Loucy (cell line): ENCODE results near the gene MYO3B.

ENCODE experiments used
- H2AFZ ChIP-seq: fragments of 200-600 bp; sonication (generic); 2 replicates; pipeline ENCODE4 v1.6.0; 2016; ENCODE audit warnings: antibody characterized with exemption, mild to moderate bottlenecking, low read length, moderate library complexity
- H3F3A ChIP-seq: fragments of 200-600 bp; 2 replicates; pipeline ENCODE4 v1.6.0; 2016; ENCODE audit warnings: antibody characterized with exemption, low read depth, mild to moderate bottlenecking
- H3K27me3 ChIP-seq: fragments of 200-600 bp; sonication (generic); 2 replicates; pipeline ENCODE4 v1.6.1; 2014; ENCODE audit warnings: low read length, mild to moderate bottlenecking; ENCODE audit not compliant: insufficient read depth, poor library complexity, severe bottlenecking
- H3K36me3 ChIP-seq: fragments of 200-600 bp; sonication (generic); 2 replicates; pipeline ENCODE4 v1.6.1; 2016; ENCODE audit warnings: low read length; ENCODE audit not compliant: insufficient read depth
- H3K4me1 ChIP-seq: fragments of 200-600 bp; sonication (generic); 2 replicates; pipeline ENCODE4 v1.5.1; 2014; ENCODE audit warnings: low read length, mild to moderate bottlenecking; ENCODE audit not compliant: insufficient read depth, poor library complexity, severe bottlenecking
- H3K4me2 ChIP-seq: fragments of 200-600 bp; sonication (generic); 2 replicates; pipeline ENCODE4 v1.6.0; 2014; ENCODE audit warnings: antibody characterized with exemption, low read length, low read depth, mild to moderate bottlenecking; ENCODE audit not compliant: poor library complexity, severe bottlenecking
- H3K4me3 ChIP-seq: fragments of 200-600 bp; sonication (generic); 2 replicates; pipeline ENCODE4 v1.5.1; 2014; ENCODE audit warnings: low read length, mild to moderate bottlenecking, mixed read lengths; ENCODE audit not compliant: poor library complexity, severe bottlenecking
- H3K79me2 ChIP-seq: fragments of 200-600 bp; sonication (generic); 2 replicates; pipeline ENCODE4 v1.6.1; 2014; ENCODE audit warnings: low read length; ENCODE audit not compliant: insufficient read depth
- H3K9ac ChIP-seq: fragments of 200-600 bp; sonication (generic); 2 replicates; pipeline ENCODE4 v1.6.0; 2014; ENCODE audit warnings: mild to moderate bottlenecking, low read depth, low read length, moderate library complexity; ENCODE audit not compliant: poor library complexity, severe bottlenecking
- H3K9me2 ChIP-seq: fragments of 200-600 bp; sonication (generic); replicated peaks from 2 replicates; pipeline ENCODE4 v1.6.1; 2016; ENCODE audit warnings: low read depth, low read length, mixed read lengths
- H3K9me3 ChIP-seq: fragments of 200-600 bp; sonication (generic); 2 replicates; pipeline ENCODE4 v1.6.1; 2014; ENCODE audit warnings: mild to moderate bottlenecking, antibody characterized with exemption, low read length, low read depth; ENCODE audit not compliant: insufficient read depth
- H4K20me1 ChIP-seq: fragments of 200-600 bp; sonication (generic); 2 replicates; pipeline ENCODE4 v1.6.0; 2014; ENCODE audit warnings: antibody characterized with exemption, low read length, mild to moderate bottlenecking; ENCODE audit not compliant: insufficient read depth, poor library complexity, severe bottlenecking
- CTCF ChIP-seq: fragments of 200-600 bp; sonication (generic); conservative IDR thresholded peaks from 2 replicates; pipeline ENCODE4 v1.5.1; 2014; ENCODE audit warnings: mild to moderate bottlenecking, antibody characterized with exemption, low read length
- EZH2phosphoT487 ChIP-seq: fragments of 200-600 bp; IDR thresholded peaks from 2 replicates; pipeline ENCODE4 v1.6.1; 2018; ENCODE audit warnings: antibody characterized with exemption, mild to moderate bottlenecking, moderate library complexity, borderline replicate concordance

MYO3B gene

GRCh38 chr2:170568511-170568910 is 390.6 kb downstream of the MYO3B start:
- Histone ChIP-seq H3K4me2 (no peak overlapping the region), H4K20me1 (no peaks in the 10 kb centered on the region), H3K27me3 (no peaks in the 10 kb centered on the region), H3K36me3 (no peaks in the 10 kb centered on the region), H3K9me2 (no peaks in the 10 kb centered on the region), H3K9me3 (no peaks in the 10 kb centered on the region), H3K9ac (no peak overlapping the region), H3K79me2 (no peaks in the 10 kb centered on the region), H2AFZ (no peak overlapping the region), H3K4me1 (no peaks in the 10 kb centered on the region), H3K4me3 (no peak overlapping the region), H3F3A (no peaks in the 10 kb centered on the region)
- no peak for TF ChIP-seq CTCF
- TF ChIP-seq EZH2phosphoT487 = no peak

- Histone ChIP-seq H3K9me2 (no peaks in the 10 kb centered on the region), H3F3A (no peaks in the 10 kb centered on the region), H2AFZ (no peak overlapping the region), H3K4me1 (no peaks in the 10 kb centered on the region), H3K36me3 (no peaks in the 10 kb centered on the region), H3K79me2 (no peaks in the 10 kb centered on the region), H3K4me2 (no peak overlapping the region), H4K20me1 (no peaks in the 10 kb centered on the region), H3K9ac (no peak overlapping the region), H3K4me3 (no peak overlapping the region), H3K9me3 (no peaks in the 10 kb centered on the region), H3K27me3 (no peaks in the 10 kb centered on the region)
- no peak for TF ChIP-seq EZH2phosphoT487
- TF ChIP-seq CTCF = no peak
These were observed 393.7 kb downstream of the MYO3B start for GRCh38 chr2:170571612-170572011.

- Histone ChIP-seq H3K9me2 (no peaks in the 10 kb centered on the region), H3K4me1 (no peaks in the 10 kb centered on the region), H2AFZ (no peak overlapping the region), H3K9me3 (no peaks in the 10 kb centered on the region), H3K36me3 (no peaks in the 10 kb centered on the region), H3K4me2 (no peak overlapping the region), H3K79me2 (no peaks in the 10 kb centered on the region), H3K4me3 (no peak overlapping the region), H4K20me1 (no peaks in the 10 kb centered on the region), H3K27me3 (no peaks in the 10 kb centered on the region), H3K9ac (no peak overlapping the region), H3F3A (no peaks in the 10 kb centered on the region)
- TF ChIP-seq EZH2phosphoT487 = no peak
- TF ChIP-seq CTCF = no peak
These were observed 395.7 kb downstream of the MYO3B start for GRCh38 chr2:170573671-170574070.
